Peyer's patch (tissue), 4 donors: Measurements from ENCODE around the gene YIPF3. TPM values are rescaled to one million over a fixed set of nuclear protein-coding genes. Genes with fewer than 3 reads are reported as not detected.

Source experiments
- DNase-seq, 3 donors: peaks; one replicate each; pipeline ENCODE4 v3.0.0-alpha.2; 2017 to 2019
- H3K27ac ChIP-seq, 4 donors: fragments of 200-600 bp; sonication (generic); one replicate each; pipeline ENCODE4 v1.5.1; 2016 to 2019
- H3K27me3 ChIP-seq, 2 donors: fragments of 200-600 bp; sonication (generic); one replicate each; pipeline ENCODE4 v1.5.1; 2019
- H3K36me3 ChIP-seq, 3 donors: fragments of 200-600 bp; sonication (generic); one replicate each; pipeline ENCODE4 v1.5.1; 2016 to 2019
- H3K4me1 ChIP-seq, 4 donors: fragments of 200-600 bp; sonication (generic); one replicate each; pipeline ENCODE4 v1.5.1; 2016 to 2019
- H3K4me3 ChIP-seq, 4 donors: fragments of 200-600 bp; sonication (generic); 1 replicate in 3 of 4; 2 replicates in 1 of 4; pipeline ENCODE4 v1.5.1; 2016 to 2019; ENCODE audit warnings: mild to moderate bottlenecking in 1 of 4
- H3K9me3 ChIP-seq, 4 donors: fragments of 200-600 bp; sonication (generic); one replicate each; pipeline ENCODE4 v1.5.1; 2016 to 2019; ENCODE audit warnings: mild to moderate bottlenecking in 1 of 4
- CTCF ChIP-seq, 6 experiments: fragments of 450-650 bp in 4 of 6; fragments of 200-600 bp in 2 of 6; sonication (generic) in 1 of 6; IDR thresholded peaks; one replicate each; pipeline ENCODE4 v1.5.1; 2017 to 2019; ENCODE audit warnings: antibody characterized with exemption in 6 of 6, mild to moderate bottlenecking in 3 of 6, moderate library complexity in 1 of 6
- POLR2A ChIP-seq, 2 donors: fragments of 450-650 bp; IDR thresholded peaks; one replicate each; pipeline ENCODE4 v1.5.1; 2017; ENCODE audit warnings: antibody characterized with exemption in 2 of 2, mild to moderate bottlenecking in 2 of 2, moderate library complexity in 2 of 2
- total RNA-seq, 4 donors: library from RNA; depleted of rRNA; stranded (reverse); fragments of >200 nt; gene quantifications; one replicate each; pipeline ENCODE4 v1.1.0, GENCODE V29; 2016

Gene YIPF3
- total RNA-seq, 4 donors from 2014 or later = 78.3 to 165 (median 108) TPM

GRCh38 chr6:43477235-43478007 lies 39.3 kb downstream of the YIPF3 start, which contains the start of gene TJAP1:
Gene TJAP1, plus strand, starts transcription at chr6:43477570. Its CDS starts 21,432 bp downstream, at chr6:43499002.
- Histone ChIP-seq H3K27me3 (no peaks in the 10 kb centered on the region), H3K36me3 (no peaks in the 10 kb centered on the region), H3K4me1 (peaks cover 6 to 18% (median 7%) of the 10 kb centered on the region in 4 donors), H3K27ac (peak within 1 kb of the TSS; percentile 71 to 81 (median 80)), H3K9me3 (no peaks in the 10 kb centered on the region), H3K4me3 (peak within 1 kb of the TSS; percentile 66 to 93 (median 73))
- peak; percentile 95 to 97 (median 96) for DNase-seq
- TF ChIP-seq POLR2A (IDR thresholded peaks at IDR 0.05) (peak; percentile 21 to 72), CTCF (IDR thresholded peaks at IDR 0.05) (no peak)

DNA sequence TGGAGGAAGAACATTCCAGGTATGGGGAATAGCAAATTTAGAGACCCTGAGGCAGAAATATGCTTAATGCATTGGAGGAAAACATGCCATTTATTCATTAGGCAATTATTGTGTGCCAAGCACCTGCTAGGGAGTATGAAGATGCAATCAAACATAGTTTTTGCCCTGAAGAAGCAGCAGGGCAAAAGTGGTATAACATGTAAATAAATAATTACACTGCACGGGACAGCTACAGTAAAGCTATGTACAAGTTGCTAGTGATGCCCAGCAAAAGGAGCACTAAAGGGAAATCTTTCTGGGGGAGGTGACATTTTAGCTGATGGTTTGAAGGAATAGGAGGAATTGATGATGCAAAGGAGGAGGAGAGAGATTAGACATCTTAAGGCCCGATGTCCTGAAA lies 40.0 kb downstream of the YIPF3 start:
- Histone ChIP-seq H3K27me3 (no peaks in the 10 kb centered on the region), H3K27ac (peak overlapping the region in 3 of 4 donors; percentile 78 to 81 (median 81)), H3K36me3 (no peaks in the 10 kb centered on the region), H3K9me3 (no peaks in the 10 kb centered on the region), H3K4me1 (peaks cover 6 to 18% (median 7%) of the 10 kb centered on the region in 4 donors), H3K4me3 (peak overlapping the region; percentile 66 to 93 (median 73))
- no peak for DNase-seq
- TF ChIP-seq POLR2A (IDR thresholded peaks at IDR 0.05) (no peak), CTCF (IDR thresholded peaks at IDR 0.05) (no peak)

GRCh38 chr6:43475516-43475915 lies 41.2 kb downstream of the YIPF3 start:
- H3K27me3 ChIP-seq = no peaks in the 10 kb centered on the region
- no peaks in the 10 kb centered on the region for H3K36me3 ChIP-seq
- peaks cover 6 to 18% (median 7%) of the 10 kb centered on the region in 4 donors for H3K4me1 ChIP-seq
- no peak overlapping the region for H3K27ac ChIP-seq
- no peak for TF ChIP-seq CTCF (IDR thresholded peaks at IDR 0.05)
- no peak for TF ChIP-seq POLR2A (IDR thresholded peaks at IDR 0.05)
- DNase-seq = no peak
- no peak overlapping the region for H3K4me3 ChIP-seq
- H3K9me3 ChIP-seq = no peaks in the 10 kb centered on the region

- Histone ChIP-seq H3K27me3 (no peaks in the 10 kb centered on the region), H3K36me3 (no peaks in the 10 kb centered on the region), H3K27ac (no peak overlapping the region), H3K9me3 (no peaks in the 10 kb centered on the region), H3K4me1 (peaks cover 0 to 4% (median 0%) of the 10 kb centered on the region in 4 donors), H3K4me3 (no peak overlapping the region)
- DNase-seq = no peak
- TF ChIP-seq CTCF (IDR thresholded peaks at IDR 0.05) (no peak), POLR2A (IDR thresholded peaks at IDR 0.05) (no peak)
These were observed 44.2 kb downstream of the YIPF3 start for GRCh38 chr6:43472515-43472914.

DNA sequence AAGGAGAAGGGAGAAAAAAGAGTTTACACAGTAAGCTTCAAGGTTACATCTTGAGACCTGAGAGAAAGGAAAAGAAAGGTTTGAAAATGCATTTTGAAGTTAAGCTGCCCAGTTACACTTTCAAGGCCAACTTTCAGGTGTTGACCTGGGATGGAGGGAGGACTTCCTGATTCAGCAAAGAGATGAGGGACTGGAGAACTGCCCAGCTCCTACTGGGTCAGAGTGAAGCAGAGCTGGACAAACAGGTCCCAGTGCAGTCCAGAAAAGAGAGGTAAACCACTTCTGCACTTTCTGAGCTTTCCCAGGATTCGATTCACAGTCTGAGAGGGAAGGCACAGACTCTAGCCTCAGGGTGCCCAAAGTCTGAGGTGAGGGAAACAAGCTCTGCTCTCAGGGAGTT lies 45.3 kb downstream of the YIPF3 start:
- no peak overlapping the region for H3K4me3 ChIP-seq
- DNase-seq = no peak
- no peaks in the 10 kb centered on the region for H3K9me3 ChIP-seq
- TF ChIP-seq CTCF (IDR thresholded peaks at IDR 0.05) (no peak), POLR2A (IDR thresholded peaks at IDR 0.05) (no peak)
- no peaks in the 10 kb centered on the region for H3K27me3 ChIP-seq
- H3K36me3 ChIP-seq = no peaks in the 10 kb centered on the region
- H3K4me1 ChIP-seq = no peaks in the 10 kb centered on the region
- no peak overlapping the region for H3K27ac ChIP-seq
